Left ventricle myocardium superior (tissue), 1 donor: ENCODE measurements around the gene NEK4. TPM values are rescaled to one million over a fixed set of nuclear protein-coding genes. Genes with fewer than 3 reads are reported as not detected.

Experiments used
- ATAC-seq: fragments of 200-7000 bp; cut with Tn5 transposase; one replicate; pipeline ENCODE4 v1.9.1; 2020; ENCODE audit warnings: mild to moderate bottlenecking, moderate library complexity
- DNase-seq: peaks from one replicate; pipeline ENCODE4 v3.0.0-alpha.2; 2020
- intact Hi-C: fragments of 100-400 bp; cut with micrococcal nuclease; formaldehyde crosslinking; loops from one replicate; pipeline ENCODE4 v1.11.0; 2022
- total RNA-seq: library from RNA; stranded (reverse); fragmentation: NEBNext Ultra II Directional; extraction: Animal tissue kit (Norgen Biotek cat#: 25700); gene quantifications from one replicate; pipeline ENCODE4 v1.2.1, GENCODE V29; 2021
- donor health status: DM: no; HTN: yes; CAD: no; lungs with severe emphysema.

Gene NEK4
- total RNA-seq, 1 donor from 2014 or later, result 21.3 TPM

DNA sequence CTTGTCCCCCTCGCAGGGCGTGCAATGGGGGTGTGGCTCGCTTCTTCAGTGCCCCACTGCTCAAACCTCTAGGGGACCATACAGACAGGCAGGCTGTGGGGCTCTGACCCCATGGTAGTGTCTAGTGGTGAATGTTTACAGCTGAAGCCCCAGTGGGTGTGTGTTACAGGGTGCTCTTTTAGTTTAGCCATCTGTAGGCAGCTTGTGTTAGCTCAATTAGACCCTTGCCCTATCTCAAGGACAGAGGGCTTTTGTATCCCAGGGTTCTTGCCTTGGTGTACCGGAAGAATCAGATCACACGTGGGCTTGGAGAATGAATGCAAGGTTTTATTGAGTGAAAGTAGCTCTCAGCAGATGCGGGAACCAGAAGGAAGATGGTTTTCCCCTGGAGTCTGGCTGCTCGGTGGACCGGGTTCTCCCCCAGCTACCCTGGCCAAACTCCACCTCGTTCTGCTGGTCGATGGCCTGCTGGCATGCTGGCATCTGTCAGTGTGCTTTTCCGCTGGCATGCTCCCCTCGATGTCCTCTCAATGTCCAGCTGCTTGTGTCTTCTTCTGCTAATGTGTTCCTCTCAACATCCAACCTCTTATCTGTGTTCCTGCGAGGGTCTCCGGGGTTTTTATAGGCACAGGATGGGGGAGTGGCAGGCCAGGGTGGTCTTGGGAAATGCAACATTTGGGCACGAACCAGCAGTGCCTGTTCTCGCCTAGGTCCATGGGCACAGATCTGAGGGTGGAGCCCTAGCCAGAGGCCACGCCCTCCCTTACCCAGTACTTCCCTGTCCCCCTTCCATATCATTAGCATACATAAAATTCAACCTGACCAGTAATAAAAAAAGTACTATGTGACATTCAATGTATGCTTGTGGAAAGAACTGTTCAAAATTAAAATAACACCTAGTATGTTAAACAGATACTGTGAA is 58.2 kb downstream of the NEK4 start:
- DNase-seq (no peak), ATAC-seq (peak; percentile 10)
- intact Hi-C loops, result no loop called here

DNA sequence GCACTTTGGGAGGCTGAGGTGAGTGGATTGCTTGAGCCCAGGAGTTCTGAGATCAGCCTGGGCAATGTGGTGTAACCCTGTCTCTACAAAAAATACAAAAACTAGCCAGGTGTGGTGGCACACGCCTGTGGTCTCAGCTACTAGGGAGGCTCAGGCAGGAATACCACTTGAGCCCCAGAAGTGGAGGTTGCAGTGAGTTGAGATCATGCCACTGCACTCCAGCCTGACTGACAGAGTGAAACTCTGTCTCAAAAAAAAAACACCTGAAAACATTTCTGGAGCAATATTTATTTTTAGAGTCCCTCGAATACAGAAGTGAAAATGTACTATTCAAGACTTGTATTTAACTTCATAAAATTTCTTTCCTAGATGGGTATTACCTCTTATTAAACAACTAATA is 60.2 kb downstream of the NEK4 start:
- ATAC-seq (no peak), DNase-seq (no peak)
- intact Hi-C loops, result no loop called here

DNA sequence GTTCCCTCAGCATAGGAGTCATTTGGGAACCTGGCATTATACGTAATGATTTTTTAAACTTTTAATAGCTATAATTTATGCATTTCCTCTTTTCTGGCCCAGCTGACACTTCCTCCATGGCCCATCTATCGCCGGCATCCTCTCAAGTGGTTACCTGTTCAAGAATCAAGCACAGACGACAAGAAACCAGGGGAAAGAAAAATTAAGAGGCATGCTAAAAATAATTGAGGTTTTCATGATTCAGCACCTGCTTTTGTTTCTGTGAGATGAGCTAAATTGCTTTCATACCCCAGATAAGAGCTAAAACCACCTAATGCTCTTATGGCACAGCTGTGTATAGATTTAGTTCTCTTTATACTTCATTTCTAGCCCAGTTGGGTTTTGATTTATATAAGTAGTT is 63.2 kb downstream of the NEK4 start:
- ATAC-seq (no peak), DNase-seq (no peak)
- intact Hi-C loops, result no loop called here

DNA sequence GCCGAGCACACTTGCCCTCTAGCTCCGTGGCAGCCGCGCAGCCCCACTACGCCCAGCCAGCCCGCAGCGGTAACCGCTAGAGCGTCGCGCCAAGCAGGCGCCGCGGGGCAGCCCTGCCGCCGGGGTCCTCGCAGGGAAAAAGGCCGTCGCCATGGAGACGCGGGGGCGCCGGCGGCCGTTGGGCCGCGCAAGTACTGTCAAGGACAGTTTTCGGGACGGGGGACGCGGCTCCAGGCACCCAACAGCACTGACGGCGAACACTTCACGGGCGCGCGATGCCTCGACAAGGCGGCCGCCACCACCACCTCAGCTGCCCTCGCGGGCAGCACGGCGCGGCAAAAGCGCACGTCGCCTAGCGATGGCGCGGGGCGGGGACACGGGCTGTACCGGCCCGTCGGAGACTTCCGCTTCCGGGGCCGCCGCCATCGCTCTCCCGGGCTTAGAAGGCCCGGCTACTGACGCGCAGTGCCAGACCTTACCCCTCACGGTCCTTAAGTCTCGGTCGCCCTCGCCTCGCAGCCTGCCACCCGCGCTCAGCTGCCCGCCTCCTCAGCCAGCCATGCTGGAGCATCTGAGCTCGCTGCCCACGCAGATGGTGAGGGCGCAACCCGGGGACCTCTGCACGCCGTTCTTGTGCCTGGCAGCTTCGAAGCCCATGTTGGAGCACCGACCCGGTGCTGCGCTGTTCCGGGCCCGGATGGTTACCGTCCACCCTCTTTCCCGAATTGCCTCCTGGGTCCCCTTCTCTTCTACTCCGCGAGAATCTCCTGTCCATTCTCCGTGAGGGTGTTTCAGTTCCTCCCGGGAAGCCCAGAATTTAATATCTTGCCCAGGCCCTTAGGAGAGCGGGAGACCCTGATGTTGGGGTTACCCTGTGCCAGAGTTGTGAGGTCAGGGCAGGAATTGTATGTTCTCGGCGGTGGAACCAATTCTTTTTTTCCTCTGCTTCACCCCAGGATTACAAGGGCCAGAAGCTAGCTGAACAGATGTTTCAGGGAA is 64.8 kb downstream of the NEK4 start, which contains the start of the genes GLT8D1 and SPCS1:
Gene GLT8D1, minus strand, starts transcription at position 104 of the 999 bp plus-strand sequence. CDS start 5,331 bp downstream, outside the sequence.
Gene SPCS1, plus strand, starts transcription at position 419 of the 999 bp plus-strand sequence. Its CDS starts 141 bp downstream, at position 560.
- intact Hi-C loops, result no loop called here
- DNase-seq (peak; percentile 93), ATAC-seq (peak; percentile 95)

DNA sequence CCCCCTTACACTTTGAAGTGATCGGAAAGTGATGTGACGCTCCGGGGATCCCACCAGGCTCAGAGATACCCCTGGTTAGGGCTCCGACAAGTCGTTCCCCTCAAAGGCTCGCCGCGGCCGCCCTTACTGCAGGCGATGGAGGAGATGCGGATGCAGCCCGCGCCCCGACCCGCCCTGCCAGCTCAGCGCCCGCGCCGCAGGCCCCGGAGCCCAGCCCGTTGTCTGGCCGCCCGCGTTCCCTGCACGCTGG is 65.4 kb downstream of the NEK4 start:
- ATAC-seq, result no peak
- intact Hi-C loops, result no loop called here
- no peak for DNase-seq

DNA sequence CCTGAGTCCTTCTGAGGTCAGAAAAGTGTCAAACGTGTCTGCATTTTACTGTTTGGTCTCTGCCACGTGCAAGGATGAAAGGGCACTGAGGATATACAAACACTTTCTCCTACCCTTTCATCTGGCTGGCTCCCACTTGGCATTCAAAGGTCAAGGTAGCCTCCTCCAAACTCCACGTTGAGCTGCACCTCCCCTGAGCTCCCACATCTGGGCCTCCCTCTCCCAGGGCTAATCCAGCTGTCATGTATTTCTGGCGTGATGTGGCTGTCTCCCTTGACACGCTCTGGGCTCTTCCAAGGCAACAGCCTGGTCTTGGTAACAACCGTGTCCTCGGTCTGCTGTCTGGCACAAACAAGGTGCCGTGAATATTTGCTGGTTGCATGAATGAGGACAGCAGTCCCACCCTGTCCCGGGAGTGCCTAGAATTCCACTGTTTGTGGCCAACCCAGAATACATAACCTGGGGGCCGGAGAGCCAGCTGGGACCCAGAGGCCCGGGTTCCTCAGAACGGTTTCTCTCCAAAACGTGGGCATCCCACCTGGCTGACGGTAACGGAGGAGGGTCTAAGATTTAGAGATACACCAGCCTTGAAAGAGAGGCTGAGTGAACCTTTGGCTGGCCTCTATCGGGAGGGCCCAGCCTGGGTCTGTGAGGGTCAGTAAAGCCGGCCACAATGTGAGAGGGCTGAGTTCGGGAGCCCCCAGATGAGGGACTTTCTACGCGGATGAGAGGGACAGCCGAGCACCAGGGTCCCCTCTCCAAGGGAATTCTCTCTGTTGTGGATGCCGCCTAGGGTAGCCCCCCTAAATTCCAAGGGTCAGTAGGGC is 65.9 kb downstream of the NEK4 start:
- ATAC-seq, result peak; percentile 15
- peak; percentile 35 for DNase-seq

DNA sequence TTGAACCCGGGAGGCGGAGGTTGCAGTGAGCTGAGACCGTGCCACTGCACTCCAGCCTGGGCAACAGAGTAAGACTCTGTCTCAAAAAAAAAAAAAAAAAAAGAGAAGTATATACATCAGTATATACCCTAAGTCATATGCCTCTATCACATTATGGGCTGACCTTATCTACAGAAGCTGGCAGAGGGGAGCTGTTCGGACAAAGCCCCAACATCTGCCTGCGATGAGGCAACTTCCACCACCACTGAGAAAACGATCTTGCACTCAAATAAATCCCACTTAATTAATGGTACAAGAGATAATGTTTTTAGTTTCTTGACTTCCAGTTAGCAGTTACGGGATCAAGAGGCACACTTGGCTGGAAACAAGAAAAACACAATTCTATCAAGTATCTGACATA is 67.4 kb downstream of the NEK4 start:
- ATAC-seq, result no peak

More for the DNA sequence above, 65.9 kb downstream of the NEK4 start:
- intact Hi-C loops, result no loop called here

DNA sequence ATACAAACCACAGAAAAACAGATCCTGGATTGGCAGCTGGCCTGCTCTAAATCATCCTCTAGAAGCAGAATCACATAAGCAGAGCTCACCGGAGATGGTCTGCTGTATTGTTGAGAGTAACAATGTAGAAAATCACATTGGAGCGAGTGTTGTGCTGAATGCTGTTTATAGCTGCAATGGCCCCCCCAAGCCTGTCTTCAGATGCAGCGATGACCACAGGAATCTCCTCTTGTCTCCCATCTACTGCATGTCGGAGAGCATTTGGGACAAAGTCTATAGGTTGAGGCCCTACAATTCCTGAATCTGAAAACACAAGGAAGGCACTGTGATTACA is 73.1 kb downstream of the NEK4 start:
- ATAC-seq, result no peak
- no peak for DNase-seq
- intact Hi-C loops, result no loop called here

More for the DNA sequence above, 67.4 kb downstream of the NEK4 start:
- DNase-seq, result no peak
- intact Hi-C loops, result no loop called here

DNA sequence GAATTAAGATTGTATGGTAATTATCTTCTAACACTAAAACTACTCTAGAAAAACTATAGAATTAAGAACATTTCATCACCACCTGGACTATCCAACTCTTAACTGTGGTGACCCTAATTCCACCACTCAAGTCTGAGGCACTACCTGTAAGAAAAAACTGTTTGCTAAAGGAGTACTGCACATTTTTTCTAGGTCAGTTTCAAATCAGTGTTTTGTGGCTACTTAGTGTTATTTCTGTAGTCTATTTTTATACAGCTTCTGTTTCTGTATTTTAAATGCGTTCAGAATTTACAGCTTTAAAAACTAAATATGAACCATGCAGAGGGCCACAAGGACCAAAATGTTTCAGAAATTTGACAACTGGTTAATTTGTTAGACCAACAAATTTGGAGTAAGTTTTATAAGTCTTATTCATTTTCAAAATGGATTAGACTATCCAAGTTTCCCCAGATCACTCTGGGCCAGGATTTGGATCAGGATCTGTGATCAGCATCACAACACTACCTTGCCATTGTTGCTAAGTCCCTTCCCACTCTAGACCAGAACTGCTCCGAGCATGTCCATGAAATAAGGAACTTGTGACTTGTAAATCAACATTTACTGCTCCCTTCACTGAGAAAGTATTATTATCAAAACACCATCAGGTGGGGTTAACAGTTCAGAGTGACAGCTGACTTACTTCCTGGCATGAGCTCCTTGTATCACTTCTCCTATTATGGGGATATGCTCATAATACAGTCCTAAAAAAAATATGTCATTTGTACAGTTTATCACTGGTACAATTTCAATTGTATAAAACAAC is 73.7 kb downstream of the NEK4 start:
- DNase-seq (no peak), ATAC-seq (no peak)
- intact Hi-C loops, result no loop called here

DNA sequence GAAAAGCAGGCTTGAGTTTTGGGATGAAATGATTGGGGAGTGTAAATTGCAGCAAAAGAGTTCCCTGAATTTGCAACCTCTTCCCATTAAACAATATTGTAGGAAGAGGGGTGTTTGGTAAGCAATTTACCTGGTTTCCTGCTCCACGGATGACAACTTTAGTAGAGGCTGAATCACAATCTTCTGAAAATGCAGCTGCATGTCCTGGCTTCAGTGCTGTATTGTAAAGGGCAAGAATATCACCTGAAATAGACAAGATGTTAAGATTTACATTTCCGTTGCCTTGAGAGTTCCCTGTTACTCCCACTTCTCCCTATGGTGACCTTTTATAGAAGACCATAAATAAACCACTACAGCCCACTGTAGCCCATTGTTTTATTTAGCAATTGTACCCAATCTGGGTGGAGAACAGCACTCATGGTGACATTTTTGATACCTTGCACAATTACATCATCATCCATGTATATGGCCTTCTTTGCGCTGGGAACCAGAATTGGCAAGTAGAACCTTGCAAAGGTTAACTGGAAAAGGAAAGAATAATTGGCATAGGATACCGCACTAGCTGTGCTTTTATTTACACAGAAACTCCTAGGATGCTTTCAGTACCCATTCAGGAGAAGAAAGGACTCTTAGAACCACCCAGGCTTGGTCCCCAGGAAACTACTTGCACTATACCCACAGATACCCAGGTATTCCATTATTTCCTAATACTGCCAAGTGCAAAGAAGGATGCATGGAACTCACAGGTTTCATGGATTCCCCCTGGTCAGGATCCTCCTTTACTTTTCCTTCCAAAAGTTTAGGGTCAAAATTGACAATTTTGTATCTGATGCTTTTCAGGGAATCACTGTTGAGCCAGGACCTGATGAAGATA is 74.7 kb downstream of the NEK4 start:
- no peak for ATAC-seq
- intact Hi-C loops, result no loop called here
- DNase-seq, result no peak

DNA sequence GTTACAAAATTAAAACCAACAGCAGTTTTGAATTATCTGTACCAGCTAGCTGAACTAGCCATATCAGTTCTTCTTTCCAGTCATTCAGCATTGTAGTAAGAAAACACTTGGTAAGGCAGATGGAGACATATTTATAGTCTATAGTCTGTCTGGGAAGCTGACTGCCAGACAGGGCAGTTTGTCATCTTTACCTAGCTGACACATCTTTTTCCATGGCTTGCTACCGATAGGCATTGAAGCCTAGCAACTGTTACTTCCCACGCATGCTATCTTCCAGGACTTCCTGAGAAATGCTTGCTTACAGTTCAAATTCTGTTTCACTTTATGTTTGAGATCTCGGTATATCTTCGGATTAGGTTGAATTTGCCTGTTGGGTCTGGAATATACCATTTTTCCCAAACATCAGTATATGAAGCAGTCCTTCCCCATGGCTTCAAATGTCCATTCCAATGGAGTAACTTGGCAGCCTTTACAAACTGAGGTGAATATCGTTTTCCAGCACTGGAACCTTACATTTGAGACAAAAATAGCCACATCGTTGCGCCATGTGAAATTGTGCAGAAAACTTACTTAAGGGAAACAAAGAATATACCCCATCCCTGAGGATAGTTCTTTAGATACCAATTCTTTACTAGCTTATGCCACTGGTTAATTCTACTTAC is 76.1 kb downstream of the NEK4 start:
- no peak for ATAC-seq
- intact Hi-C loops, result no loop called here
- DNase-seq, result no peak

DNA sequence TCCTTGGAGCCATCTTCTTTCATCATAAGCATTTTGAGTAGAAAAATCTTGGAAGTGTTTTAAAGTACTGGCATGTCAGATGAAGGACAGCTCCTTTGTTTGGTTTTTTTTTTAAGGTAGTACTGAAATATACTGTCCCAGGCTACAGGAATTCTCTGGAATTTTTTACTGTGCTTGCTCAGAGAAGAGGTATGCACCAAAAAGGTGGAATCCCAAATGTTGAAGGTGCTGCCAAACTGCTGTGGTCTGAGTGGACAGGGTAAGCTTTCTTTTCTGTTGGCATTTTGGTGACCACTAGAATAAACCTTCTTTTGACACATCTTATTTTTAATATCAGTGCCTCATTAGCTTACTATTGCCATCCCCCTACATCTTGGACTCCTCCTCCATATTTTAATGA is 77.7 kb downstream of the NEK4 start:
- ATAC-seq (no peak), DNase-seq (no peak)
- intact Hi-C loops, result no loop called here

DNA sequence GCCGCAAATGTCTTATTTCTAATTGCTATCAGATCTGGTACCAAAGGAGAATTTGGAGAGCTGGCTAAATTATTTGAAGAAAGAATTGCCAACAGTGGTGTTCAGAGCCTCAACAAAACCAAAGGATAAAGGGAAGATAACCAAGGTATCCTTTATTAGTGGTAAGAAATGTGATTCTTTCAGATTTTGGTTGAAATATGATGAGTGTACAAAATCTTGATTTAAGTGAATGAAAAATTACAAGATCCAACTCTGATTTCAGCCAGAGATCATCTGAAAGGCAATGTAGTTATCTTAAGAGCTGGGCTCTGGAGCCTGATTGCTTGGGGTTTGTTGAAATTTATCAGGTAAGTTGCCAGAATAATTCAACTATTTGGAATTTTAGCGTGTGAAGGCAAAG is 80.2 kb downstream of the NEK4 start:
- ATAC-seq (no peak), DNase-seq (no peak)
- intact Hi-C loops, result no loop called here

DNA sequence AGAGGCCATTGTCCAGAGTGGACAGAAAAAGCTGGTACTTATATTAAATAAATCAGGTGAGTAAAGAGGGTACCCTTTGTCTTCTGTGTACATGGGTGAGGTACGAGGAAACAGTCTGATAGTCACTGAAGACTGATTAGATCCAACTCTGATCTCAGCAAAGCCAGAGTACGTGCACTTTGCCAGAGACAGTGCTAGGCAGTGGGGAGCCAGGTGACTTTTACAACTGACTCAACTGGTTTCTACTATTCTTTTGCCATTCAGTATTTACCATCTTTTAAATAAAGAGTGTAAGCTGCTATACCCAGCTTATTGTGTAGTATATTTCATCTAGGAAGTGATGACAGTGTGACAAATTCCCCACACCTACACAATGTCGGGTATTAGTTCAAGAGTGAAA is 81.6 kb downstream of the NEK4 start:
- intact Hi-C loops, result no loop called here
- no peak for ATAC-seq
- DNase-seq, result no peak

DNA sequence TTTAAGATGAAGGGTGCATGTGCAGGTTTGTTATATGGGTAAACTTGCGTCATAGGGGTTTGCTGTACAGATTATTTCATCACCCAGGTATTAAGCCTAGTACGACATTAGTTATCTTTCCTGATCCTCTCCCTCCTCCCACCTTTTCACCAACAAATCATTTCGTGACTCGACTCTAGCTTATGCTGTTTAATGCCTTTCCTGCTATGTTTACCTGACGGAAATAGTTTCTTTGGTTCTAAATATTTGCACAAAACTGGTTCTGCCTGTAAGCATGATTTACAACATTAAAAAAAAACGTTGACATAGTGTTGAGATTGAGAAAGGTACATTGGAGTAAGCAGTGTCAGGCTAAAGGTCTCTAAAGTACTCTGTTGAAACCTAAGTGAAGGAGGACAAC is 82.5 kb downstream of the NEK4 start:
- DNase-seq (no peak), ATAC-seq (no peak)
- intact Hi-C loops, result no loop called here

DNA sequence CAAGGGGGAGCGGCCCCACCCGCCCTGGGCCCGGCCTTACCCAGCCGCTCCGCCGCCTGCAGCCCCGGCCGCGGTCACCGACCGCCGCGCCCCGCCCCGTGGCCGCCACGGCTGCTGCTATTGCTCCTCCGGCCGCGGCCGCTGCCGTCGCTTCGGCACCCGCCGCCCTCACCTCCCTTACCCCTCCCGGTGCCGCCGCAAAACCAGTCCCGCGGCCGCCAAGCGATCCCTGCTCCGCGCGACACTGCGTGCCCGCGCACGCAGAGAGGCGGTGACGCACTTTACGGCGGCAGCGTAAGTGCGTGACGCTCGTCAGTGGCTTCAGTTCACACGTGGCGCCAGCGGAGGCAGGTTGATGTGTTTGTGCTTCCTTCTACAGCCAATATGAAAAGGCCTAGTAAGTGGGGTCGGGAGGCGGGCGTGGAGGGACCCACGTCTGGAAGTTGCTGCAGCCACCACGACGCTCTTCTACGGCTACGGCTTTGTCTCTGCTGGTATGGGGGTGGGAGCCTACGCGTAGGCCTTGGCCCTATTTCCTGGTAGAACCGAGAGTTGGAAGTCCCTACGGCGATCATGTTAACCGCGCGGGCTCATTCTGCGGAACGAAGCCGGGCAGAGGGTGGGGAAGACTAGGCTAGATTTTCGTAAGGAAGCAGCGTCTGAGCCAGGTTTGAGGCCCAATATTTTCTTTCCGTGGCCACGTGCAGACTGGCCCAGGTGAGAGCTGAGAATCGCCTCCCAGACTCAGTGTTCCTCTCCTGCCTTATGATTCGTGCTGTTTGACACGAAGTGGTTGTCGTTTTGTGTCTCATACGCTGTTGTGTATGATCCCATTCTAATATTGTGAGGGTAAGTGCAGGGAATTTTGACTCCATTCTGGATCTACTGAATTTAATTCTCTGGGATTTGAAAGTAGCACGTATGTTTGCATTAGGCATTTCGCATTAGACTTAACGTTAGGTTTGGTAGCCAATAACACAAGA is 84.7 kb downstream of the NEK4 start, which contains the start of the genes GNL3 and PBRM1:
Gene GNL3, plus strand, starts transcription at position 324 of the 983 bp plus-strand sequence. Its CDS starts 61 bp downstream, at position 385.
Gene PBRM1, minus strand, starts transcription at position 205 of the 983 bp plus-strand sequence.
- intact Hi-C loops, result no loop called here
- peak; percentile 96 for DNase-seq
- ATAC-seq, result peak; percentile 91
